PFSK-1 (cell line): ENCODE results near the gene KCNE1. TPM values are rescaled to one million over a fixed set of nuclear protein-coding genes. Genes with fewer than 3 reads are reported as not detected.

Experiments used
- FOXP2 ChIP-seq: optimal IDR thresholded peaks from 2 replicates; pipeline ENCODE3; 2011; ENCODE audit warnings: borderline replicate concordance, control low read depth, inconsistent platforms; ENCODE audit not compliant: insufficient read depth; ENCODE audit errors: extremely low read length, extremely low read depth
- POLR2AphosphoS5 ChIP-seq: IDR thresholded peaks from 2 replicates; pipeline ENCODE4 v1.6.1; 2012; ENCODE audit warnings: low read depth, mild to moderate bottlenecking, control low read depth, low read length, moderate library complexity
- SIN3A ChIP-seq: IDR thresholded peaks from 2 replicates; pipeline ENCODE4 v1.6.1; 2012; ENCODE audit warnings: mild to moderate bottlenecking, low read length, moderate library complexity, borderline replicate concordance; ENCODE audit not compliant: insufficient read depth
- TAF1 ChIP-seq: IDR thresholded peaks from 2 replicates; pipeline ENCODE4 v1.6.1; 2012; ENCODE audit warnings: low read length, control low read depth, borderline replicate concordance; ENCODE audit not compliant: insufficient read depth
- polyA plus RNA-seq: library from polyadenylated mRNA; unstranded; fragments of >200 nt; gene quantifications from one replicate; pipeline ENCODE4 v1.2.1, GENCODE V29; 2012; ENCODE audit warnings: low read depth, missing spikeins; ENCODE audit not compliant: insufficient read length
- TF ChIP-seq, protein P1 (sequence below), 2 experiments: IDR thresholded peaks; 2 replicates each; pipeline versions ENCODE4 v1.6.1 to v1.8.0; 2011 to 2012; ENCODE audit warnings: low read depth in 2 of 2, low read length in 2 of 2, control low read depth in 1 of 2, inconsistent platforms in 1 of 2, mild to moderate bottlenecking in 1 of 2, moderate library complexity in 1 of 2; ENCODE audit not compliant: insufficient read depth in 1 of 2

KCNE1 gene
- not detected for polyA plus RNA-seq

DNA sequence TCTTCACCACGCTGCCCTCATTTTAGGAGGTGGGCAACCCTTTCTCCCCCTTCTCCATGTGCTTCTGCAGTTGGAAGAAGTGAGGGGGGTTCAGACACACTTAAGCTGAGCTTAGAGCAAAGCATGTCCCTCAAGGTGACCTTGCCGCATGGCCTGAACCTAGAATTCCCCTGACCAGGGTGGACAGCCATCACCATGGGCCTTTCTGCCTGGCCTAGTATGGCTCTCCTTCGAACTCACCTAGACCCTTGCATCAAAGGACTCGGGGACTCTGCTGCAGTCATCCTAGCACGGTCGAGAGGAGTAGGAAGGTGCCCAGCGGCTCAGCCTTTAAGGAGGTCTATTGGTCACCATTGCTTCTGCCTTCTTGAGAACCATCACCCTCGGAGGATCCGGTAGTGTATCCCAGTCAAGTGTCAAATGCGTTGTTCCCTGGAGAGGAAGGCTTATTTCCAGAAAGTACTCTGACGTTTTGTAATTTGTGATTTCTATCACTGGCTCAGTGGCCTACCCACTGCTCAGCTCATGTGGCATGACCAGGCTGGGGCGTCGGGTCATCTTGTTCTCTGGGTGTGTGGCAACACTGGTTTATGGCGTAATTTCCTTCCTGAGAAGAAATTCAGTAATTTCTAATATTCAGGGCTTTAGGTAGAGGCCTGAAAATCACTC is at the start of gene KCNE1:
Gene KCNE1, minus strand, starts transcription at position 424 of the 669 bp plus-strand sequence. CDS start 62,576 bp downstream, outside the sequence.
- TF ChIP-seq FOXP2 = no peak
- TF ChIP-seq POLR2AphosphoS5 = no peak
- TF ChIP-seq, protein P1, sequence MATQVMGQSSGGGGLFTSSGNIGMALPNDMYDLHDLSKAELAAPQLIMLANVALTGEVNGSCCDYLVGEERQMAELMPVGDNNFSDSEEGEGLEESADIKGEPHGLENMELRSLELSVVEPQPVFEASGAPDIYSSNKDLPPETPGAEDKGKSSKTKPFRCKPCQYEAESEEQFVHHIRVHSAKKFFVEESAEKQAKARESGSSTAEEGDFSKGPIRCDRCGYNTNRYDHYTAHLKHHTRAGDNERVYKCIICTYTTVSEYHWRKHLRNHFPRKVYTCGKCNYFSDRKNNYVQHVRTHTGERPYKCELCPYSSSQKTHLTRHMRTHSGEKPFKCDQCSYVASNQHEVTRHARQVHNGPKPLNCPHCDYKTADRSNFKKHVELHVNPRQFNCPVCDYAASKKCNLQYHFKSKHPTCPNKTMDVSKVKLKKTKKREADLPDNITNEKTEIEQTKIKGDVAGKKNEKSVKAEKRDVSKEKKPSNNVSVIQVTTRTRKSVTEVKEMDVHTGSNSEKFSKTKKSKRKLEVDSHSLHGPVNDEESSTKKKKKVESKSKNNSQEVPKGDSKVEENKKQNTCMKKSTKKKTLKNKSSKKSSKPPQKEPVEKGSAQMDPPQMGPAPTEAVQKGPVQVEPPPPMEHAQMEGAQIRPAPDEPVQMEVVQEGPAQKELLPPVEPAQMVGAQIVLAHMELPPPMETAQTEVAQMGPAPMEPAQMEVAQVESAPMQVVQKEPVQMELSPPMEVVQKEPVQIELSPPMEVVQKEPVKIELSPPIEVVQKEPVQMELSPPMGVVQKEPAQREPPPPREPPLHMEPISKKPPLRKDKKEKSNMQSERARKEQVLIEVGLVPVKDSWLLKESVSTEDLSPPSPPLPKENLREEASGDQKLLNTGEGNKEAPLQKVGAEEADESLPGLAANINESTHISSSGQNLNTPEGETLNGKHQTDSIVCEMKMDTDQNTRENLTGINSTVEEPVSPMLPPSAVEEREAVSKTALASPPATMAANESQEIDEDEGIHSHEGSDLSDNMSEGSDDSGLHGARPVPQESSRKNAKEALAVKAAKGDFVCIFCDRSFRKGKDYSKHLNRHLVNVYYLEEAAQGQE (IDR thresholded peaks at IDR 0.05; ENCODE audit: insufficient read depth in 1 of 2, low read depth in 2 of 2, low read length in 2 of 2) = no peak
- TF ChIP-seq TAF1 = no peak
- no peak for TF ChIP-seq SIN3A

DNA sequence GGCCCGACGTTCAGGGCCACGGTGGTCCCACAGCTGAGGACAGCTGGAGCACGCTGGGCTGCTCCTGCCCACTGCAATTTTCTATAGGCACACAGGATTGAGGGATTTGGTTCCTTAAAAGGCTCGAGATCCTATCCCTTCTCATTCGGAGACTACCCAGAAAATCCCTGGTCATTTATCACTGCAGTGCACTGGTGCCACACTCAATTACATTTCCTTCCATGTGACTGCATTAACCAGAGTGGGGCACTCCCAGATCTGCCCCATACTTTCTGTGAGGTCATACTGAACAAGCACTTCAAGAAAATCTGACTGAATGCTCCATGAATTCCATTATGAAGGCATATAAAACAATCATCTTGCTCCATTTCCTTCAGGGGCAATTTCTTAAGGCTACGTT is 49.8 kb upstream of the KCNE1 start:
- TF ChIP-seq, protein P1 (IDR thresholded peaks at IDR 0.05; ENCODE audit: insufficient read depth in 1 of 2, low read depth in 2 of 2, low read length in 2 of 2) = no peak
- TF ChIP-seq POLR2AphosphoS5 = no peak
- TF ChIP-seq SIN3A = no peak
- TF ChIP-seq TAF1 = no peak
- TF ChIP-seq FOXP2 = no peak

DNA sequence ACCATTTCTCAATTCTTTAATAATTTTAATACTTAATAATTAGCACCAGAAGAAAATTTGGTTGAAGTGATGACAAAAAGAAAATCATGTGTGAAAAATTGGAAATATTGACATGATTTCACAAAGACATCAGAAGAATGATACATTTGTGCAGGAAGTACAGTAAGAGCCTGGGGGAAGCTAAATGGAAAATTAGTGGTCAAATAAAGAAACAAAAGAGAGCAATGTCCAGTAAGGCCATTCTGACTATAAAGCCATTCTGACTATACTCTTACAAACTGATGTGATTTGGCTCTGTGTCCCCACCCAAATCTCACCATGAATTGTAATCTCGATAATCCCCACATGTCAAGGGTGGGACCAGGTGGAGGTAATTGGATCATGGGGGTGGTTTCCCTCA is 48.6 kb upstream of the KCNE1 start:
- TF ChIP-seq POLR2AphosphoS5 = no peak
- TF ChIP-seq FOXP2 = no peak
- TF ChIP-seq, protein P1 (IDR thresholded peaks at IDR 0.05; ENCODE audit: insufficient read depth in 1 of 2, low read depth in 2 of 2, low read length in 2 of 2) = no peak
- TF ChIP-seq SIN3A = no peak

DNA sequence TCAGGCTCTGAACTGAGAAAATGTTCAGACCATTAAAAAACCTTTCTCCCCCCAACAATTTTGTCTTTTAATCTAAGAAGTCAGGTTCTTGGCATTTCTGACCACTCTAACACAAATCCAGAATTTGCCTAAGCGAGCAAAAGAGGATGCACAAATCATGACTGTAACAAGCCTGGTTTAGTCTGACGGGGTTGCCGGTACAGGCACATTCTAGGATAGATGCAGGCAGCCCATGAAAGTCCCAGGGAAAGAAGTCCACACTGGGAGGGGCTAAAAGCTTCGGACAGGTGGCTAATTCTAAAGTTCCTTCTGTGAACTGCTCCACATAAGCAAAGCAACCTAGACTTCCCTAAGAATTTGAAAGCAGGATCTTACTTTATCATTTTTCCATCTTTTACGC is 48.0 kb upstream of the KCNE1 start:
- TF ChIP-seq FOXP2 = no peak
- TF ChIP-seq TAF1 = no peak
- TF ChIP-seq, protein P1 (IDR thresholded peaks at IDR 0.05; ENCODE audit: insufficient read depth in 1 of 2, low read depth in 2 of 2, low read length in 2 of 2) = no peak
- TF ChIP-seq POLR2AphosphoS5 = no peak
- TF ChIP-seq SIN3A = no peak

DNA sequence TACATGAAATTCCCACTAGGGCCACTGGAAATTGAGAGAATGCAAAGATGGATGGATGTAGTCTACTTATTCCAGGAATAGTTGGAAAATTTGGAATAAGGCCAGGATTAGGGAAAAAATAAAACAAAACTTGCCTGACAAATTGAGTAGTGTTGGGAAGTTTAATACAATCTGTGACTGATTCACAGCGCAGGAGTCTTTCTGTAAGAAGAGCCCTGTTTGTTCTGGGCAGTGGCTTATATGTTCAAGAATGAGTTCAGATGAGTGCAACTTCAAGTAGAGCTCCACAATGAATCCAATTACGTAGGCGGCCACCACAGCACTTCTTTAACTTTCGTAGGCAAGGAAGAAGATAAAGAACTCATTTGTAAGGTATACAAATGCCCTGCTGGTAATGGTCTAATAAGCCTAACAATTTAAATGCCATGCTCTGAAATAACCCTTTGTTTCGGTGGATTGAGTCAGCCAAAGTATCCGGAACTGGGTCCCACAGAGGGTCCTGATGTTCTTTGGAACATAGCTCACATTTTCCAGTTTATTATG is 47.1 kb upstream of the KCNE1 start:
- TF ChIP-seq POLR2AphosphoS5 (no peak), TAF1 (no peak), SIN3A (no peak)
- TF ChIP-seq, protein P1 (IDR thresholded peaks at IDR 0.05; ENCODE audit: insufficient read depth in 1 of 2, low read depth in 2 of 2, low read length in 2 of 2) = no peak
